IPS DF 6.9 (cell line): ENCODE measurements around the gene CACNB1.

ENCODE experiments used
- DNase-seq: peaks from one replicate; pipeline ENCODE4 v3.0.0-alpha.2; 2013; ENCODE audit warnings: low read depth, low spot score
- H3K27ac ChIP-seq: one replicate; pipeline ENCODE4 v1.5.1; 2013; ENCODE audit warnings: low read length, control low read depth
- H3K27me3 ChIP-seq: 2 replicates; pipeline ENCODE4 v1.6.1; 2013; ENCODE audit warnings: mild to moderate bottlenecking, low read length; ENCODE audit not compliant: control insufficient read depth, insufficient read depth
- H3K36me3 ChIP-seq: 2 replicates; pipeline ENCODE4 v1.6.1; 2013; ENCODE audit warnings: low read length; ENCODE audit not compliant: control insufficient read depth, insufficient read depth
- H3K4me1 ChIP-seq: 2 replicates; pipeline ENCODE4 v1.6.1; 2013; ENCODE audit warnings: low read length; ENCODE audit not compliant: control insufficient read depth, insufficient read depth
- H3K4me3 ChIP-seq: 2 replicates; pipeline ENCODE4 v1.5.1; 2013; ENCODE audit warnings: mild to moderate bottlenecking, low read length
- H3K9me3 ChIP-seq: 2 replicates; pipeline ENCODE4 v1.6.1; 2013; ENCODE audit warnings: low read length, inconsistent platforms; ENCODE audit not compliant: control insufficient read depth, insufficient read depth
- WGBS: extraction: QIAGEN DNeasy Blood & Tissue Kit; methylation state at CpG from one replicate; pipeline ENCODE4 v1.1.7; 2013; ENCODE audit warnings: mixed read lengths, missing lambda C conversion rate; ENCODE audit not compliant: insufficient read length, insufficient coverage; 5-methylcytosine and 5-hydroxymethylcytosine counted together

CACNB1 gene

DNA sequence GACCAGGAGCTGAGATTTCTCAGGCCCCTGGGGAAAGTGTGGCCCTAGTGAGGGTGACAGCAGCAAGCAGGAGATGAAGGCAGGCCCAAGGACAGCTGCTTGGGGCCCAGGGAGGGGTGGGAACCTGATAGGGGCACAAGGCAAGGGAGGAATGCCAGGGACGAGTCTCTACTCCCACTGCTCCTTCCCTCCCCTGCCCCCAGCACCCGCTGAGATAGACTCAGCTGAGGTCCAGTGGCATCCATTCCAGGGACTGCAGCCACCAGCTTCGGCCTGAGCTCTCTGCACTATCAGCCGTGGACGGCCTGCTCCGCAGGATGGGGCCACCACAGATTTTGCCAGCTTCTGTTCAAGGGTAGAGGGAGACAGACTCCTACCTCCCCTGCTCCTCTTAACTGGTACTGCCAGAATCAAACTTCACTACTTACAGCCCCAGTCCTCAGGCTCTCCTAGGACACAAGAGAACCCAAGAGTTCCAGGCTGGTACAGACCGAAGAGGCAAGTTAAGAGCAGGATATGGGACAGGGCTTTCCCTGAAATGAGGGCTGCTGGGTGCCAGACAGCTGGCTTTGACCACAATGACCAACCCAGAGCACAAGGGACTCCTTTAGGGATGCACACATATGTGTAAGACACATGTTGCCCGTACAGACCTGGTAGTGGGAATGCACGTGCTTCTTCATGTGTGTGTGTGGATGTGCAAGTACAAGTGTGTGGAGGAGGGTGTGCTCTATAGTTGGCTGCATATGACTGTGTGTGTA lies 5.5 kb downstream of the CACNB1 start:
- Histone ChIP-seq H3K27me3 (no peaks in the 10 kb centered on the region), H3K27ac (no peak overlapping the region), H3K4me1 (peaks cover 3% of the 10 kb centered on the region), H3K4me3 (no peak overlapping the region), H3K9me3 (no peaks in the 10 kb centered on the region), H3K36me3 (peaks cover 22% of the 10 kb centered on the region)
- DNase-seq, result no peak
- no CpG with 5 or more reads among the region's 9 CpGs for WGBS

DNA sequence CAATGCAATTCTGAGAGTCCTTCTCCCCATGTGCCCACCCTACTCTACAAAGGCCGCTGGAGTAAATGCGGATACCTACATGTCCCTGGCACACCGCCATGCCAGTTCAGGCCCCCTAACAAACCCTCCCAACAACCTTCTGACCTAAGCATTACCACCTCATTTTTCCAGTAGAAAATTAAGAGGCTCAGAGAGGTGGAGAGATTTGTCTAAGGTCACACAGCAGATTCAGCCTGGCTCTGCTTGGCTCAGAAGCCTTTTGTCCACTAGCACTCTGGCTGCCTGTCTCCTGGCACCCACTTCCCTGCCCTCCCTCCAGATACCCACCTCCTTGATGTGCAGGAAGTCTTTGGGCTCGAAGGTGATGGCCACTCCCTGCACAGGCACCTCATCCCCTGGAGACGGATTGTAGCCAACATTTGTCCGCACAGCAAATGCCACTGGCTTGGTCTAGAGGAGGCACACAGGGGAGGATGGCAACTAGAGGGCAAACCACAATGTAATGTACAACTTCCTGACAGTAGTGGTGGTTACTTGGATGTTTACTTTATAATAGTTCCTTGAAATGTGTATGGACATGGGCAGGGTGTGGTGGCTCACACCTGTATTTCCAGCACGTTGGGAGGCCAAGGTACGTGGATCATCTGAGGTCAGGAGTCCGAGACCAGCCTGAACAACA lies 10.2 kb downstream of the CACNB1 start:
- no peaks in the 10 kb centered on the region for H3K27me3 ChIP-seq
- no peaks in the 10 kb centered on the region for H3K4me1 ChIP-seq
- no CpG with 5 or more reads among the region's 9 CpGs for WGBS
- no peak overlapping the region for H3K4me3 ChIP-seq
- H3K9me3 ChIP-seq, result no peaks in the 10 kb centered on the region
- no peak overlapping the region for H3K27ac ChIP-seq
- peaks cover 42% of the 10 kb centered on the region for H3K36me3 ChIP-seq
- no peak for DNase-seq

DNA sequence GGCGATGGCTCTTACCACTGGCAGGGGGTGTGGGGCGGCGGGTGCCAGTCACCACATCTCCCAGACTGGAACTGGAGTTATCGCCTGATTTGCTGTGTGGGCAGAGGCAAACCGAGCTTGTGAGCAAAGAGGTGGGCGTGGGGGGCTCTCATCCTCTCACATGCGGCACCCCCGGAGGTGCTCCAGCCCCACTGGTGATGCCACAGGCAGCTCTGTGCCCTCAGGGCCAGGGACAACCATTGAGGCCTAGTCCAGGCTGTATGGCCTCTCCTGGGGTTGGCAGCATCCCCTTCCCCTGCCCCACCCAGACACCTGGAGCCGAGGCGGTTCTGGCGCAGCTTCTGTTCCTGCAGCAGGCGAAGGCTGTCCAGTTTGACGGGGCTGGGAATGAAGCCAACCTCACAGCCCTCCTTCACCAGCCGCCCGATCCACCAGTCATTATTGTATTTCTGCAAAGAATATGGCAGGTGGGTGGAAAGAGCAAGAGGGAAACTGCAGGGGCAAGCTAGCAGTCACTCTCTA lies 10.9 kb downstream of the CACNB1 start:
- no peak for DNase-seq
- no peaks in the 10 kb centered on the region for H3K27me3 ChIP-seq
- no peaks in the 10 kb centered on the region for H3K4me1 ChIP-seq
- no peak overlapping the region for H3K27ac ChIP-seq
- WGBS, result no CpG with 5 or more reads among the region's 15 CpGs
- H3K4me3 ChIP-seq, result no peak overlapping the region
- H3K36me3 ChIP-seq, result peaks cover 38% of the 10 kb centered on the region
- no peaks in the 10 kb centered on the region for H3K9me3 ChIP-seq

DNA sequence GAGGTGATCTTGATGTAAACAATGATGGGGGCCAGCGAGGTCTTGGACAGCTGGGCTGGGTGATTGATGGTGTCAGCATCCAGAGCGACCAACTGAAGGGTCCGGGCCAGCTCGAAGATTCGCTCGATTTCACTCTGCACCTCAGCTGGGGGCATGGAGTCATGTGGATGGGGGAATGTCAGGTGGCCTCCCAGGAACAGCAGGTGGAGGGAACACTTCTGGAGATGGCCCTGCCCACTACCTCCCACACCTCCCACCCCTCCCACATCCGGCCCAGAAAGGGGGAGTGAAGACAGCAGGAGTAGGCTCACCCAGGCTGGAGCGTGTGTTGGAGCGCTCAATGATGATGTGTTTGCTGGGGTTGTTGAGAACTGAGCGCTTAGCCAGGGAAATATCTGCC lies 13.7 kb downstream of the CACNB1 start:
- WGBS, result no CpG with 5 or more reads among the region's 10 CpGs
- Histone ChIP-seq H3K4me3 (no peak overlapping the region), H3K4me1 (no peaks in the 10 kb centered on the region), H3K27ac (no peak overlapping the region), H3K27me3 (no peaks in the 10 kb centered on the region), H3K36me3 (peaks cover 34% of the 10 kb centered on the region), H3K9me3 (no peaks in the 10 kb centered on the region)
- DNase-seq, result no peak

DNA sequence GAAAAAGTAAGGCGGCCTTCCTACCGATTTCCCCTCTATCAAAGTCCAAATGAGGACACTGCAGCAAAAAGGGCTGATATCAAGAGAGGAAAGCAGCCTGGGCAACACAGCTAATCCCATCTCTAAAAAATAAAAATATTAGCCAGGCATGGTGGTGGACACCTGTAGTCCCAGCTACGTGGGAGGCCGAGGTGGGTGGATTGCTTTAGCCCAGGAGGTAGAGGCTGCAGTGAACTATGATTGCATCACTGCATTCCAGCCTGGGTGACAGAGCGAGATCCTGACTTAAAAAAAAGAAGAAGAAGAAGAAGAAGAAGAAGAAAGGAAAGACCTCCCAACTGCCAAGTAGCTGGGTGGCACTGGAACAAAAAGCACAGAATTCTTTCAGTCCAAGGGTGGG lies 14.4 kb downstream of the CACNB1 start:
- H3K27ac ChIP-seq, result no peak overlapping the region
- DNase-seq, result no peak
- no peak overlapping the region for H3K4me3 ChIP-seq
- H3K9me3 ChIP-seq, result no peaks in the 10 kb centered on the region
- no CpG with 5 or more reads among the region's 5 CpGs for WGBS
- no peaks in the 10 kb centered on the region for H3K4me1 ChIP-seq
- peaks cover 34% of the 10 kb centered on the region for H3K36me3 ChIP-seq
- H3K27me3 ChIP-seq, result no peaks in the 10 kb centered on the region

DNA sequence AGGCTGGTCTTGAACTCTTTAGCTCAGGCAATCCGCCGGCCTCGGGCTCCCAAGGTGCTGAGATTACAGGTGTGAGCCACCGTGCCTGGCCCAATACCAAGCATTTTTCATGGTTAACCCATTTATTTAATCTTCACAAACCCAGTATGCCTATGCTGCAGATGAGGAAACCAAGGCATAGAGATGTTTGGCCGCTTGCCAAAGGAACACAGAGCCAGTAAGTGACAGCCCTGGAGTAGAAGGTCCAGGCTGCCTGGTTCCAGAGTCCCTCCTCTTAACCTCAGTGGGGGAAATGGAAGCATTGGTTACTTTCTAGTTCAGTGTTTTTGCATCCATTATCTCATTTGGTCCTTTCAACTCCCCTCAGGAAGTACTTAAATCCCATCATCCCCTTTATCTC lies 16.2 kb downstream of the CACNB1 start:
- no peak for DNase-seq
- Histone ChIP-seq H3K4me3 (no peak overlapping the region), H3K9me3 (no peaks in the 10 kb centered on the region), H3K4me1 (no peaks in the 10 kb centered on the region), H3K27ac (no peak overlapping the region), H3K36me3 (peaks cover 23% of the 10 kb centered on the region), H3K27me3 (no peaks in the 10 kb centered on the region)
- WGBS, result no CpG with 5 or more reads among the region's 5 CpGs

DNA sequence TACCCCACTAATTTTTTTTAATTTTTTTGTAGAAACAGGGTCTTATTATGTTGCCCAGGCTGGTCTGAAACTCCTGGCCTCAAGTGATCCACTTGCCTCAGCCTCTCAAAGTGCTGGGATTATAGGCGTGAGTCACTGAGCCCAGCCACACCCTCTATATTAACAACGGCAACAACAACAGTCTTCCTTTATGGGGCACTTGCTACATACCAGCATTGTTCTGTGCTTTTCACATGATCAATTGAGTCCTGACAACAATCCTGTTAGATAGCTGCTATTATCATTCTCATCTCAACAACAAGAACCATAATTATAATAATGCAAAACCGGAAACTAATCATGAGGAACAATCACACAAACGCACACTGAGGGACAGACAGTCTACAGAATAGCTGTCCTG lies 18.9 kb downstream of the CACNB1 start:
- Histone ChIP-seq H3K27me3 (no peaks in the 10 kb centered on the region), H3K9me3 (no peaks in the 10 kb centered on the region), H3K4me1 (peaks cover 3% of the 10 kb centered on the region), H3K4me3 (no peak overlapping the region), H3K27ac (no peak overlapping the region), H3K36me3 (peaks cover 11% of the 10 kb centered on the region)
- no peak for DNase-seq
- WGBS, result no CpG with 5 or more reads among the region's 4 CpGs

DNA sequence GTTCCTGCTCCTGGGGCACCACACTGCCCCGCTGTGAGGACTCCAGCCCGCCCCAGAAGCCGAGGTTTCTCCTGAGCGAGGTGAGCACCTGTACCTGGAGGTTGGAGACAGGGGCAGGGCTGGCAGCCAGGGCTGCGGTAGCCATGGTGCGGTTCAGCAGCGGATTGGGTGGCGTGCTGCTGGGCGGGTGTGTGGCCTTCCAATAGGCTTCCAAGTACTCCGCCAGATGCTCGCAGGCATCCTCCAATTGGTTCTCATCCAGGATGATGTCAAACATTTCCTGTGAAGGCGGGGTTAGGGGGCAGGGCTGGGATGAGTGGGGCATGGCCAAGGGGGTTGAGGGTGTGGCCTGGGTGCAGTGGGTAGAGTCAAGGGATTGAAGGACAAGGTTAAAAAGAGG lies 20.2 kb downstream of the CACNB1 start:
- no peak overlapping the region for H3K4me3 ChIP-seq
- no peak overlapping the region for H3K27ac ChIP-seq
- WGBS, result no CpG with 5 or more reads among the region's 12 CpGs
- peaks cover 9% of the 10 kb centered on the region for H3K36me3 ChIP-seq
- H3K27me3 ChIP-seq, result no peaks in the 10 kb centered on the region
- no peaks in the 10 kb centered on the region for H3K9me3 ChIP-seq
- DNase-seq, result no peak
- H3K4me1 ChIP-seq, result peaks cover 5% of the 10 kb centered on the region

DNA sequence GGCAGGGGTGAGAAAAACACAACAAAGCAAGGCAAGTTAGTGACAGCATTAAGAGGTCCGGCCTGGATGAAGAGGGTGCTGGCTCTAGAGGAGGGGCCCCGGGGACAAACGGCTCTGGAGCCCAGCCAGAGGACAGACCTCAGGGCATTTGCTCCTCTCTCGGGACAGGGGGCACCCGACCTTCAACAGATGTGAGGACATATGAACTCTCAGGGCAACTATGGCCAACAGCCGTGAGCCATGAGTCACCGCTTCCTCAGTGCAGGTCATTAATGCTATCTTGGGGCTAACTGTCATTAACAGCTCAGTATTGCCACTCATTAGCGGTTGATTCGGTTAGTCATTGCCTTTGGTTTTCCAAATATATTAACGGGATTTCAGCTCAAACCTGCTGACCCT lies 21.8 kb downstream of the CACNB1 start:
- peaks cover 7% of the 10 kb centered on the region for H3K4me1 ChIP-seq
- DNase-seq, result no peak
- H3K27me3 ChIP-seq, result no peaks in the 10 kb centered on the region
- H3K27ac ChIP-seq, result no peak overlapping the region
- peaks cover 9% of the 10 kb centered on the region for H3K36me3 ChIP-seq
- no CpG with 5 or more reads among the region's 10 CpGs for WGBS
- H3K9me3 ChIP-seq, result no peaks in the 10 kb centered on the region
- no peak overlapping the region for H3K4me3 ChIP-seq

DNA sequence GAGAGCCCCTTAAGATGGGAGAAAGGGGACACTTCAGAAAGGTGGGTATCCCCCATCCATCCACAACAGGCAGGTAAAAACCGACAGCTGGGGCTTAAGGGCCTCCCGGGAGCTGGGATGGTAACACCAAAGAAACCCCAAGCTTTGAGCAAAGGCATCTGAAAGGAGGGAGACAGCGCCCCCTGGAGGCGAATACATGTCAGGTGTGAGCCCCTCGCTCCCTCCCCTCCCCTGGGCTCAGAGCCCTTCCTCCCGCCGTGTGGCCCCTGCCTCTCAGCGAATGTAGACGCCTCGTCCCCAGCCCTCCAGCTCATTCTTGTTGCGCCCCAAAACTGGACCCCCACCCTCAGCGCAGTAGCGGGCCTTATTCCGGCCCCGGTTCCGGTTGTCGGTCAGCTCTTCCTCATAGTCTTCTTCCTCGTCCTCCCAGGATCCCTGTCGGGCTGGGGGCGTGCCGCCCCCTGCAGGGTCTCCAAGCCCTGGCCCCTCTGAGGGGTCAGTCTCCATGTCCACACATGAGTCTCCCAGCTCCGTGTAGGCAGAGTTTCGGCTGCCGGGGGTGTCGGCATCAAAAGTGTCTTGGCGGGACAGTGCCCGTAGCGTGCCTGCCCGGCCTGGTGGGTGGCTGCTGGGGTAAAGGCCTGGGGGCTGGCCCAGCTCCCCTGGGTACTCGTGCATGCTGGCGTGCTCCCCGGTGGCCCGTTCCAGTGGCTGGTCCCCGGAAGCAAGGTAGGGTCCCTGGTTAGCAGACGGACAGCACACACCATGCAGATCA lies 22.4 kb downstream of the CACNB1 start:
- Histone ChIP-seq H3K4me3 (no peak overlapping the region), H3K9me3 (no peaks in the 10 kb centered on the region), H3K4me1 (peaks cover 7% of the 10 kb centered on the region), H3K27me3 (no peaks in the 10 kb centered on the region), H3K36me3 (peaks cover 9% of the 10 kb centered on the region), H3K27ac (no peak overlapping the region)
- no peak for DNase-seq
- WGBS, result no CpG with 5 or more reads among the region's 35 CpGs
